ENCODE results near the gene OTUD1.

Gene OTUD1

DNA sequence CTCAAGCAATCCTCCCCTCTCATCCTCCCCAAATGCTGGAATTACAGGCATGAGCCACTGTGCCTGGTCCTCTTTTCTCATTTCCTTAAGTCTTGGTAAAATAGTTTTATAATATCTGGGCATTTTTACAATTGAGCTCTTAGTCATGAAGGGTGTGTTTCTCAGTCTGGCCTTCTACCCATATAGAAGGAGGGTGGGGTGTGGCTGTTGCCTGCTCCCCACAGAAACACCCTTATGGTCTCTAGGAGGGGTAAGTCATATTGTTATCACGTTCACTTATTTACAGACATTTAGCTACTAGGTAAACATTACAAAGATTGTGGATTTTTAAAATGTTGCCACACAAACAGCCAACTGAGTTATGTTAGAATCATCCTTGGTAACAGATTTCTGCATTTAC lies 6.7 kb upstream of the OTUD1 start:
- DNase-seq = no peak

DNA sequence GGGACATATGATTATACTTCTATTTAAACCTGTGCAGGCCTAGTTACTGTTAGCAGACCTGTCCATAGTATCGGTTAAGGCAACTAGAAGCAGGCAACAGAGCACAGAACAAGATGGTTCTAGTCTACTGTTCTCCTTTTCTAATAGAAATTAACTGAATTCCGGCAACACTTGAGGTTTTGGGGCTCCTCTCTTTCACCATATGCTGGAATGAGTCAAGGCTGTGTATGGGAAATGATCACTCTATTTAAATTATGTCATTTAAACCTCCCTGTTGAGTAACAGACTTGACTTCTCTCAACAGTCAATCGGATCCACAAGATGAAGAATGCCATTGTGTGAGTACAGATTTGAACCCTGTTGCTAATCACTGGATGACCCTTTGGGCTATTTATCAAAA lies 6.2 kb upstream of the OTUD1 start:
- no peak for DNase-seq

DNA sequence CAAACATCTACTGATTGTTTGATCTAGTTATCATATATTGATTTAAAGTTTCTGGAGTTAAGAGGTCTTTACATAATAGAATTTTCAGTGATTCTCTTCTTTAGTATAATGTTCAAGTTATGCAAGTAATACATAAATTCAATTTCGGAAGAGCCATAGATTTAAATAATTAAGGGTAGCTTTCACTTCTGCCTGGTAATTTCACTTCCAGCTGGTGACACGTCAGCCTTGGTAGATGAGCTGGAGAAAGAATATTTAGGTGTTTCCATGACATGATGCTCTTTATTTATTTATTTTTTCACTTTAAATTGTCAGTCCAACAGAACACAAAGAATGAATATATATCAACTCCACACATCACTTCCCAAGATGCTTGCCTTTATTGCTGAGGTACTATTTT lies 5.2 kb upstream of the OTUD1 start:
- no peak for DNase-seq

DNA sequence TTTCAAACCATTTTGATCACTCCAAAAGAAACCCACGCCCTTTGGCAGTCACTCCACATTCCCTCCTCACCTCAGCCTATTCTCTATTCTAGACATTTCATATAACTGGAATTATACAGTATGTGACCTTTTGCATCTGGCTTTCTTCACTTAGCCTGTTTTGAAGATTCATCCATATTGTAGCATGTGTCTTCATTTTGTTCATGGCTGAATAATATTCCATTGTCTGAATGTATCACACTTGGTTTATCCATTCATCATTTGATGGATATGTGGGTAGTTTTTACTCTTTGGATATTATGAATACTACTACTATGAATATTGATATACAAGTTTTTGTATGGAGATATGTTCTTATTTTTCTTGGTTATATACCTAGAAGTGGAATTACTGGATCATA lies 3.5 kb upstream of the OTUD1 start:
- no peak for DNase-seq

DNA sequence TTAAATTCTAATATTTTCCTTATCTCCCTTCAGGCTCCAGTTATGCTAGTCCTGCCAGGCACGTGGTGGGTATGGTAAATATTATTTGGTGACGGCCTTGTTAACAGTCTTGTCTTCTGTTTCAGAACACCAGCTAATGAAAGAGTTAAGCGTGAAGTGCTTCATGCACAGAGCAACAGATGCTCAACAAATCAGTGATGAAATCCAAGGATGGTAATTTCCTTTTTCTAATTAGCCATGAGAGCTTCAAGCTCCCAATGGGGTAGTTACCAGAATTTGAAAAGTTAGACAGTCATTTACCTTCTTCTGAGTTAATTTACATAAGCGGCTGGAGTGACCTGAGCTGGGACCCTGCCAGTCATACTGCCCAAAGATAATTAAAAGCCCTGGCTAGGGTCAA lies 1.9 kb upstream of the OTUD1 start:
- no peak for DNase-seq

DNA sequence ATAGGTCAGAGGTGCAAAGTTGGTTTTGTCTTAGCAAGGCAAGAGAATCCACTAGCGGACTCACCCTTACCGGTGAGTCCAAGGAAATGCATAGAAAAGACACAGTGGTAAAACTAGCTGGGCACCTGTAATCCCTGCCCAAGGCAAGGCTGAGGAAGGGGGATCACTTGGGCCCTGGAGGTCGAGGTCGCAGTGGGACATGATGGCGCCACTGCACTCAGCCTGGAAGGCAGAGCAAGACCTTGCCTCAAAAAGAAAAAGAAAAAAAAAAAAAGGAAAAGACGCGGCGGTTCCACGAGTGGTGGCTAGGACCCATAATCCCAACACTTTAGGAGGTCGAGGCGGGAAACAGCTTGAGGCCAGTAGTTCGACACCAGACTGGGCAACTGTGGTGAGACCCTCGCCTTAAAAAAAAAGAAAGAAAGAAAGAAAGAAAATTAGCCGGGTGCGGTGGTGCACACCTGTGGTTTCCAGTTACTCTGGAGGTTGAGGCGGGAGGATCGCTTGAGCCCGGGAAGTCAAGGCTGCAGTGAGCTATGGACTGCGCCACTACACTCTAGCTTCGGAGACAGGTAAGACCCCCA lies 820 bp upstream of the OTUD1 start:
- no peak for DNase-seq

DNA sequence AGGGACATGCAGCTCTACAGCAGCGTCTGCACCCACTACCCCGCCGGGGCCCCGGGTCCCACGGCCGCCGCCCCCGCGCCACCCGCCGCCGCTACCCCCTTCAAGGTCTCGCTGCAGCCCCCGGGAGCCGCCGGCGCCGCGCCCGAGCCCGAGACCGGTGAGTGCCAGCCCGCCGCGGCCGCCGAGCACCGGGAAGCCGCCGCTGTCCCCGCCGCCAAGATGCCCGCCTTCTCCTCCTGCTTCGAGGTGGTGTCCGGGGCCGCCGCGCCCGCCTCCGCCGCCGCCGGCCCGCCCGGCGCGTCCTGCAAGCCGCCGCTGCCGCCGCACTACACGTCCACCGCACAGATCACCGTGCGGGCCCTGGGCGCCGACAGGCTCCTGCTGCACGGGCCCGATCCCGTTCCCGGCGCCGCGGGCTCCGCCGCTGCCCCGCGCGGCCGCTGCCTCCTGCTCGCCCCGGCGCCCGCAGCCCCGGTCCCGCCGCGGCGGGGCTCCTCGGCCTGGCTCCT lies 631 bp downstream of the OTUD1 start:
- DNase-seq = no peak

DNA sequence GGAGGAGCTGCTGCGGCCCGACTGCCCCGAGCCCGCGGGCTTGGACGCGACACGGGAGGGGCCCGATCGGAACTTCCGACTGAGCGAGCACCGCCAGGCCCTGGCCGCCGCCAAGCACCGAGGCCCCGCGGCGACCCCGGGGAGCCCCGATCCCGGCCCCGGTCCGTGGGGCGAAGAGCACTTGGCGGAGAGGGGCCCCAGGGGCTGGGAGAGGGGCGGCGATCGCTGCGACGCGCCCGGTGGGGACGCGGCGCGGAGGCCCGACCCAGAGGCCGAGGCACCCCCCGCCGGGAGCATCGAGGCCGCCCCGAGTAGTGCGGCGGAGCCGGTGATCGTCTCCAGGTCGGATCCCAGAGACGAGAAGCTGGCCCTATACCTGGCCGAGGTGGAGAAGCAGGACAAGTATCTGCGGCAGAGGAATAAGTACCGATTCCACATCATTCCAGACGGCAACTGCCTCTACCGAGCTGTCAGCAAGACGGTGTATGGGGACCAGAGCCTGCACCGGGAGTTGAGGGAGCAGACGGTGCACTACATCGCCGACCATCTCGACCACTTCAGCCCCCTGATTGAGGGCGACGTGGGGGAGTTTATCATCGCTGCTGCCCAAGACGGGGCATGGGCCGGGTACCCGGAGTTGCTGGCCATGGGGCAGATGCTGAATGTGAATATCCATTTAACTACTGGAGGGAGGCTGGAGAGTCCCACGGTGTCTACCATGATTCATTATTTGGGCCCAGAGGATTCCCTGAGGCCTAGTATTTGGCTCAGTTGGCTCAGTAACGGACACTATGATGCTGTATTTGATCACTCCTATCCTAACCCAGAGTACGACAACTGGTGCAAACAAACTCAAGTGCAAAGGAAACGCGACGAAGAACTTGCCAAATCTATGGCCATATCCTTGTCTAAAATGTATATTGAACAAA lies 1.4 kb downstream of the OTUD1 start:
- no peak for DNase-seq

DNA sequence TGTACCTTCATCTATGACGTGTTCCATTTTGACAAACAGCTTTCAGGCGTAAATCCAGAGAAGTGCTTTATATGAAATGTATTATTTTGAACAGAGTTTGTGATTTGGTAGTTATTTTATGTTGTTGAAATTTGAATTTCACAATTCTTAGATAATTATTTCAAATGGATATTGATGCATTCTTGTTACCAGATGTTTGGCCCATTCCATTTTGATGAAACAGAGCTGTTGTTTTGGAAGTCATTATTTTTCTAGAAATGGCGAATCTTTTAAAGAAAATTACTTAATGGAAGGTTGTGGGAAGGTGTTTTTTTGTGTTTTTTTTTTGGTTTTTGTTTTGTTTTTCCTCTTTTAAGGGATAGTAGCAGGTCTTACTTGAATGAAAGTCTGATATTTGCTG lies 2.4 kb downstream of the OTUD1 start:
- DNase-seq = no peak

DNA sequence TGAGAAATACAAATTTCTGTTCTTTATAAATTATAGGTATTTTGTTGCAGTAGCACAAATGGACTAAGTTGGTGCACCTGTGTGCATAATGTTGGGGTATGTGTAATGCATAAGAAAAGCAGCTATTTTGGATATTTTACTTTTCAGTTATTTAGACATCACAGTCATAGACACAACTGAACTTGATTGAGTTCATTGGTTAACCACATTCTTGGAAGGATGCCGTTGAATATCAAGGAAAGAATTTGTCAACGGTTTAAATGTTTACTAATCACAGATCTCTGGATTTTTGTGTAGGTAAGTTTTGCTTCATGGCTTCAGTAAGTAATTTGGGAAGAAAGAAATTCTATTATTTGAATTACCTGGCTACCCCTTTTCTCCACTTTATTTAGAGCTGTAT lies 4.1 kb downstream of the OTUD1 start:
- DNase-seq = no peak

DNA sequence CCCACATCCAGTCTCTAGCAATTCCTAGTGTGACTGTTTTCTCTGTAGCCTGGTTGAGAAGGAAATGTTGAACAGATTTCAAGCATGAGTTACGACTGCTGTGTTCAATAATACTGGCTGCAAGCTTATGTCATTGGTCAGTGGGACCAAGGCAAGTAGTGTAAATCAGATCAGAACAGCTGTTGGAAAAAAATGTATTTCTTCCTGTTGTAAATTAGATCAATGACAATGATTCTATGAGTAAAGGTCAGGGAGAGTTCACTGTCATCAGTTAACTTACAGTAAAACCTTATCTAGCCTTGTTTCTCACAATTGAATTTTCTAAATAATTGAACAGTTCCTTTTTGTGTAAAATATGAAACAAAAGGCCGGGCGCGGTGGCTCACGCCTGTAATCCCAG lies 6.7 kb downstream of the OTUD1 start:
- no peak for DNase-seq

DNA sequence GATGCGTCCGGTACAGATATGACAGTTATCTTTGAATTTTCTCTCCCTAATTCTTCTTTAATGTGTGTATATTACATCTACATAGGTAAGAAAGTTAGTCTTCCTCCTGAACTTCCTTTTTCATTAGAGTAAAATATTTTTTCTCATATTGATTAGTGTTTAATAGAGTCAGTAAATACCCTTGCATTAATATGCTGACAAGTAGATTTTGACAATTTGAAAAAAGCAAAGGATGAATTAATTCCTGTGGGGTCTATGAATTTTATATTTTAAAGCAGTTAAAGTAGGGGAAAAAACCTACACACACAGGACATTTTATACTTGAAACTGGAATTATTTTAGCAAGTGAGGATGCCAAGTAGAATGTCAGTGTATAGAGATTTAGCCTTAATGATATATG lies 9.4 kb downstream of the OTUD1 start:
- DNase-seq = no peak

DNA sequence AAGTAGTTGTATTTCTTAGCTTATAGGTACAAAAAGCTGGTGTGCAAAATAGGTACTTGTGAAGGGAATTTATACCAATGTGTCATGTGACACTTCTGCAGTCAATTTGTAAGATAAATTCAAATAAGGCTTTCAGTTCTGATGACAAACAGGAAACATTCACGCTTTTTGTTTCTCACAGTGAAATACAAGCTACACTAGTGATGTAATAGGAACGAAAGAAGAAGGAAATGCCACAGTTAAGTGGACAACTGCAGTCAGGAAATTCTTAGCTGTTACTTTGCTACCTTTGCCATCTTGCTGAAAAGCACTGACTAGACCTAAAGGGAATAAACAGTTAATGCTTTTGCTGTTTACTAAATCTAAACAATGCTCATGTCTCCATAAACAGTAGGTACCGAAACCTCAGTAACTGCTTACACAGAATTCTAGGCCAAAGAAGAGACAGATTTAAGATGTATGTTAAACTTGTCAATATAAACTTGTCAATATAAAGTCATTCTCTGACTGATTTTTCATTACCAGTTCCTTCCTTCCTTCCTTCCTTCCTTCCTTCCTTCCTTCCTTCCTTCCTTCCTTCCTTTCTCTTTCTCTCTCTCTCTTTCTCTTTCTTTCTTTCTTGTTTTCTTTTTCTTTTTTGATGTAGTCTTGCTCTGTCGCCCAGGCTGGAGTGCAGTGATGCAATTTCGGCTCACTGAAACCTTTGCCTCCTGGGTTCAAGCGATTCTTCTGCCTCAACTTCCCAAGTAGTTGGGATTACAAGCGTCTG lies 10.1 kb downstream of the OTUD1 start:
- DNase-seq = no peak

DNA sequence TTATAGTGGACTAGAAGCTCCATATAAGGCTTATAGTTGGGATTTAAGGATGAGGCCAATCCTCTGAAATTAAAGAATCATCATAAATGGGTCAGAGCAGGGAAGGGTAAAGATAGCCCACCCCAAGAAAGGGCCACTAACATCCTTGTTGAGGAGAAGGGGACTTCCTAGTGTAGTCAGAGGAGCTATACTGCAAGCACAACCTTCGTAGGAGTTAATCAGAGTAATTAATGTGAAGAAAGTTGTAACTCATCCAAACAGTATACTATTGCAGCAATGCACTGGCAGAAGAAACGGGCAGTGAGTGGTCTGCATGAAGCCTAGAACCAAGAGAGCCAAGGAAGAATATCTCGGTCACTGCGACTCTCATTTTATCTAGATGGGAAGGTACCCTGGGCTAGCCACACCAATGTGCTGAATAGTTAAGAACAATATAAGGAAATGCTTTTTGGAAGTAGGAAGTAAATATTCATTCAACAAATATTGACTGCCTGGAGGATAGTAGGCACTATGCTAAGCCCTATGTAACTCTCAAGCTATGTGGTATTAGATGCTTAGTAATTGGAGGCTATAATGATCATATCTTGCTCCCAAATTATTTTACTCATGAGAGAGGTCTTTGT lies 13.3 kb downstream of the OTUD1 start:
- no peak for DNase-seq

DNA sequence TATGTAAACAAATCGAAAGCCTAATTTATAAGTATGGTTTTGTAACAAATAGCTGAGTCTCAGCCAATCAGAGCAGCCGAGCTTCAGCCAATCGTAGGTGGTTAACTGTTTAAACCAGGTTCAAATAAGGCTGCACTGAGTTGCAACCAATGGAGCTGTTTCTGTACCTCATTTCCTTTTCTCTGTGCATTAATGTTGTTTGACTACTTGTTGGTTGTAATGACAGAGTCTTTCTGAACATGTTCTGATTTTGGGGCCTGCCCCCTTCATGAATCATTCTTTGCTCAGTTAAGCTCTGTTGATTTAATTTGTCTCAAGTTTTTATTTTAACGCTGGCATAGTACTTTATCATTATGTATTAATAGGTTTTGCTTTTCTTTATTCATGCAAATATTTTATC lies 14.6 kb downstream of the OTUD1 start:
- DNase-seq = no peak

DNA sequence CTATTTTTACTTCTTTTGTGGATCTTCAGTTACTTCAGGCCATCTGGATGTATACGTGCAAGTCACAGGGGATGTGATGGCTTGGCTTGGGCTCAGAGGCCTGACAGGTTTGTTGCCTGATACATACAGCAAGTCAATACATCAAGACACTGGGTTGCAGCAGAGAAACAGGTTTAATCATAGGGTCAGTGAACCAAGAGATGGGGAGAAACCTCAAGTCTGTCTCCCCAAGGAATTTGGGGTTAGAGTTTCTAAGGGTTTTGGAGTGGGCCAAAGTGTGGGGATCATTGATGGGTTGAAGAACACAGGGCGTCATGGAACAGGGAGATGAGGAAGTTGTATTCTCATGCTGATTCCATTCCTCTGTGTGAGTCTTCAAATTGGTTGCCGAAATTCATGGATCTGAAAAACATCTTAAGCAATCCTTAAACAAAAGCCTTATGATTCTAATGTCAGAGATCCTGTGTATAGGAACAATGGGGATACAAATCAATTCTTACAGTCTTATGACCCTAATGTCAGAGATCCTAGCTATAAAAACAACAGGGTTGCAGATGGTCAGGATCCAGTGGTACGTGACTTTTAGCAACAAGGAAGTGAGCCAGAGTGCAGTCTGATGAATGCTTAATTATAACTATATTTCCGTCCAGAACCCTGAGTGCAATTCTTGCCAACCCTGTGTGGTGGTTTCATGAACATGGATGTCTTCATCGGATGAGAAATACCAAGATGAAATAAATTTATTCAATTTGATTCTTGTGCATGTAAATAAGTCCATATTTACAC lies 18.9 kb downstream of the OTUD1 start:
- no peak for DNase-seq

DNA sequence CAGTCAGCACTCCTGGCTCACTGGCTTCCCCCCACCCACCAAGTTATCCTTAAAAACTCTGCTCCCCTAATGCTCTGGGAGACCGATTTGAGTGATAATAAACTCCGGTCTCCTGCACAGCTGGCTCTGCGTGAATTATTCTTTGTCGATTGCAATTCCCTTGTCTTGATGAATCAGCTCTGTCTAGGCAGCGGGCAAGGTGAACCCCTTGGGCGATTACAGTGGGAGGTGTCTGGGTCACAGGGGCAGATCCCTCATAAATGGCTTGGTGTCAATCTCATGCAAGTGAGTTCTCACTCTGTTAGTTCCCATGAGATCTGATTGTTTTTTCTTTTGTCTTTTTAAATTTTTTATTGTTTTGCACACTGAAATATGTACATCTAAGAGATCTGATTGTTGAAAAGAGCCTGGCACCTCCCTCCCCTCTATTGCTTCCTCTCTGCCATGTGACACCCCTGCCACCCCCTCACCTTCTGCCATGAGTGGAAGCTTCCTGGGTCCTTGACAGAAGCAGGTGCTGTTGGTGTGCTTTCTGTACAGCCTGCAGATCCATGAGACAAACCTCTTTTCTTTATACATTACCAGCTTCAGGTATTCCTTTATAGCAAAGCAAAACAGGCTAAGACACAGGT lies 20.5 kb downstream of the OTUD1 start:
- no peak for DNase-seq

DNA sequence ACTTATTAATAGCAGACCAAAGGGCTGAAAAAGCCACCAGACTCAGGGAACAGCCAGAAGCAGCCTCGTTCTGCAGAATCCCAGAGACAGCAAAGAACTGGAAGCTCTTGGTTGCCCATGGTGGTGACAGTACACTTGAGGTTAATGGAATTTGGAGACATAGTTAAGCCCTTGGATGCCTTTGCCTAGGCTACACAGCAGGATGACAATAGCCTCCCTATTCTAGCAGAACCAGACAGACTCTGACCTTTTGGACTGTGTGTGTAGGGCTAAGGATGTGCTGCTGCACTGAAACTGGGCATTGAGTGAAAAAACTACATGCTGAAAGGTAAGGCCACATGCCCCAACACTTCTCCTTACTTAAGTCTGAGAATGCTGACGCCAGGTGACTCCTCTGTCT lies 22.7 kb downstream of the OTUD1 start:
- DNase-seq = no peak

DNA sequence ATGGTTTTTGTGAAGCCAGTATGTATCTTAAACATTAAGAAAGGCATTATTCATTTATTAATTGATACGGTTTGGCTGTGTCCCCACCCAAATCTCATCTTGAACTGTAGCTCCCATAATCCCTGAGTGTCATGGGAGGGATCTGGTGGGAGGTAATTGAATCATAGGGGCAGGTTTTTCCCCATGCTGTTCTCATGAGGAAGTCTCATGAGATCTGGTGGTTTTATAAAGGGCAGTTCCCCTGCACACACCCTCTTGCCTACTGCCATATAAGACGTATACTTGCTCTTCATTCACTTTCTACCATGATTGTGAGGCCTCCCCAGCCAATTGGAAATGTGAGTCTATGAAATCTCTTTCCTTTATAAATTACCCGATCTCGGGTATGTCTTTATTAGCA lies 28.1 kb downstream of the OTUD1 start:
- no peak for DNase-seq

DNA sequence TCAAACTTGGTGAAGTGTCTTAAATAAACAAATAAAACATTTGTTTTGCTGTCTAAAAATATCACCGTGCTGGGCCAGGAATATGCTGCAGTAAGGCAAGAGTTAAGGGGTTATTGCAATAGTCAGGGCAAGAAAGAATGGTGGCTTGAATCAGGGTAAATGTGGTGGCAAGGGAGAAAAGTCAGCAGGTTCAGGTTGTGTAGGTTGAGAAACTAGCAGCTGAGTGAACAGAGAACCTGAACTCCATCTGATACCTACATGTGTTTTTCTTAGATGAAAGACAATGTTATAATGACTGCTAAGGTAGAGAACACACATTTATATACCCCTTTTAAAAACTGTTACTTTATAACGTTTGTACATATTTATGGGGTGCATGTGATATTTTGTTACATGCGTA lies 28.7 kb downstream of the OTUD1 start:
- DNase-seq = no peak

DNA sequence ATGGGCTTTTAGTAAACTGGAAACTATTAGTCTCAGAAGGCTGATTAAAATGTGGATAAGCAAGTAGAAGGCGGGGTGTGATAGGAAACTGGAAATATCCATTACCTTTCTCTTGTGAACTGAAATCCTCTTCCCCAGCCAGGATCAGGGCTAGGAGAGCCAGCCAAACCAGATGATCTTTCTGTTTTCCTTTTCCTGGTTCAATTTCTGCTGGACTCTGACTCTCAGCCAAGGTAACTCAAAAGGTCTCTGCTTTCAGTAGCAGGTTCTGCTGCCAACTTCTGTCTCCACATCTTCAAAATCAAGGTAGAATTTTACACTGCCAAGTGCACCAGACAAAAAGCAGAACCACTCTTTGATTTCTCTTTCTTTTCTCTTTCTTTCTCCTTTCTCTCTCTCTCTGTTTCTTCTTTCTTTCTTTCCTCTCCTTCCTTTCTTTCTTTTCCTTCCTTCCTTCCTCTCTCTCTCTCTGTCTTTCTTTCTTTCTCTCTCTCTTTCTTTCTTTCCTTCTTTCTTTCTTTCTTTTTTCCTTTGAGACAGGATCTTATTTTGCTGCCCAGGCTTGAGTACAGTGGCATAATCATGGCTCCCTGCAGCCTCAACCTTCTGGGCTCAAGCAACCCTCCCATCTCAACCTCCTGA lies 30.8 kb downstream of the OTUD1 start:
- no peak for DNase-seq
